Activated CD8-positive, alpha-beta T cell treated with anti-CD3 and anti-CD28 coated beads, Interleukin-2, amount 10 ng/mL, durations not matched to agents 7 days and 5 days (primary cell): ENCODE results near the gene TULP1. TPM values are rescaled to one million over a fixed set of nuclear protein-coding genes. Genes with fewer than 3 reads are reported as not detected.

ENCODE experiments used
- ATAC-seq: fragments of 150-1000 bp; cut with Tn5 transposase; one replicate; pipeline ENCODE4 v1.10.0; 2021; ENCODE audit warnings: moderate library complexity
- CTCF ChIA-PET: fragments of 350-600 bp; sonication (Branson Sonifier 250); formaldehyde crosslinking; loops from one replicate; lab custom pipeline; 2021; ENCODE audit warnings: antibody characterized with exemption; lab: Charles Lee
- POLR2A ChIA-PET: fragments of 350-600 bp; sonication (Branson Sonifier 250); formaldehyde crosslinking; loops from one replicate; lab custom pipeline; 2021; ENCODE audit warnings: antibody characterized with exemption; lab: Charles Lee
- DNase-seq: peaks from one replicate; pipeline ENCODE4 v3.0.0-alpha.2; 2020
- H3K27ac Mint-ChIP-seq: one replicate; pipeline ENCODE4 v1.8.0; 2021; ENCODE audit warnings: mild to moderate bottlenecking, mixed read lengths
- H3K27me3 Mint-ChIP-seq: one replicate; pipeline ENCODE4 v1.8.0; 2021; ENCODE audit warnings: low read depth, mixed read lengths
- H3K36me3 Mint-ChIP-seq: one replicate; pipeline ENCODE4 v1.8.0; 2021; ENCODE audit warnings: low read depth, mixed read lengths
- H3K4me1 Mint-ChIP-seq: one replicate; pipeline ENCODE4 v1.8.0; 2021; ENCODE audit warnings: low read depth, mixed read lengths
- H3K4me3 Mint-ChIP-seq: one replicate; pipeline ENCODE4 v1.8.0; 2021; ENCODE audit warnings: mild to moderate bottlenecking, mixed read lengths
- H3K9me3 Mint-ChIP-seq: one replicate; pipeline ENCODE4 v1.8.0; 2022; ENCODE audit warnings: mixed read lengths; ENCODE audit not compliant: insufficient read depth
- total RNA-seq, 2 experiments: library from RNA; stranded (reverse); gene quantifications; one replicate each; pipeline ENCODE4 v1.2.3, GENCODE V29; 2021

Gene TULP1
- total RNA-seq, 2 experiments from 2014 or later: not detected

GRCh38 chr6:35488517-35488862 lies 24.2 kb downstream of the TULP1 start:
- ChIA-PET CTCF (interaction anchor here (0.9 kb wide), 1 partner anchor 9 kb away, joined by 3 read pairs; no protein-coding TSS in a partner anchor), POLR2A (no interaction called here)
- H3K27ac Mint-ChIP-seq: no peak overlapping the region

GRCh38 chr6:35487658-35488516 lies 24.8 kb downstream of the TULP1 start:
- POLR2A ChIA-PET: no interaction called here
- ATAC-seq (no peak), DNase-seq (no peak)
- H3K9me3 Mint-ChIP-seq: no peaks in the 10 kb centered on the region
- peaks cover 2% of the 10 kb centered on the region for H3K27me3 Mint-ChIP-seq
- CTCF ChIA-PET: interaction anchor here (1.6 kb wide), 1 partner anchor 249 kb away, joined by 4 read pairs; the partner anchor contains the start of gene ARMC12
- peak overlapping the region; percentile 62 for H3K27ac Mint-ChIP-seq
- H3K36me3 Mint-ChIP-seq: no peaks in the 10 kb centered on the region
- H3K4me3 Mint-ChIP-seq: no peak overlapping the region
- H3K4me1 Mint-ChIP-seq: peaks cover 12% of the 10 kb centered on the region

More at GRCh38 chr6:35488517-35488862, 24.2 kb downstream of the TULP1 start:
- Mint-ChIP-seq H3K27me3 (peaks cover 2% of the 10 kb centered on the region), H3K9me3 (no peaks in the 10 kb centered on the region), H3K4me1 (peaks cover 12% of the 10 kb centered on the region), H3K36me3 (no peaks in the 10 kb centered on the region), H3K4me3 (no peak overlapping the region)
- ATAC-seq (no peak), DNase-seq (no peak)

- no peak overlapping the region for H3K4me3 Mint-ChIP-seq
- DNase-seq (no peak), ATAC-seq (no peak)
- ChIA-PET CTCF (interaction anchor here (1.6 kb wide), 1 partner anchor 251 kb away, joined by 4 read pairs; the partner anchor contains the start of gene ARMC12), POLR2A (no interaction called here)
- H3K4me1 Mint-ChIP-seq: peaks cover 10% of the 10 kb centered on the region
- peaks cover 2% of the 10 kb centered on the region for H3K27me3 Mint-ChIP-seq
- no peaks in the 10 kb centered on the region for H3K9me3 Mint-ChIP-seq
- H3K27ac Mint-ChIP-seq: no peak overlapping the region
- H3K36me3 Mint-ChIP-seq: no peaks in the 10 kb centered on the region
These were observed 26.4 kb downstream of the TULP1 start for GRCh38 chr6:35486005-35486925.

GRCh38 chr6:35485402-35485877 lies 27.3 kb downstream of the TULP1 start:
- Mint-ChIP-seq H3K27ac (no peak overlapping the region), H3K9me3 (no peaks in the 10 kb centered on the region), H3K27me3 (no peaks in the 10 kb centered on the region), H3K4me3 (no peak overlapping the region), H3K36me3 (no peaks in the 10 kb centered on the region), H3K4me1 (peaks cover 10% of the 10 kb centered on the region)
- ChIA-PET POLR2A (no interaction called here), CTCF (no interaction called here)
- DNase-seq (no peak), ATAC-seq (no peak)

GRCh38 chr6:35484921-35485392 lies 27.7 kb downstream of the TULP1 start:
- ATAC-seq (no peak), DNase-seq (no peak)
- Mint-ChIP-seq H3K27ac (no peak overlapping the region), H3K9me3 (no peaks in the 10 kb centered on the region), H3K27me3 (no peaks in the 10 kb centered on the region), H3K4me1 (peaks cover 10% of the 10 kb centered on the region), H3K4me3 (no peak overlapping the region), H3K36me3 (no peaks in the 10 kb centered on the region)
- POLR2A ChIA-PET: no interaction called here
- CTCF ChIA-PET: no interaction called here

GRCh38 chr6:35483893-35484645 lies 28.6 kb downstream of the TULP1 start:
- no peak overlapping the region for H3K27ac Mint-ChIP-seq
- no peaks in the 10 kb centered on the region for H3K27me3 Mint-ChIP-seq
- DNase-seq (no peak), ATAC-seq (no peak)
- ChIA-PET POLR2A (interaction anchor here (0.5 kb wide), 1 partner anchor 730 kb away, joined by 3 read pairs; no protein-coding TSS in a partner anchor), CTCF (interaction anchor here (1.6 kb wide), 1 partner anchor 16 kb away, joined by 4 read pairs; the partner anchor contains the start of gene RPL10A)
- no peak overlapping the region for H3K4me3 Mint-ChIP-seq
- peaks cover 10% of the 10 kb centered on the region for H3K4me1 Mint-ChIP-seq
- H3K36me3 Mint-ChIP-seq: no peaks in the 10 kb centered on the region
- no peaks in the 10 kb centered on the region for H3K9me3 Mint-ChIP-seq

- Mint-ChIP-seq H3K36me3 (no peaks in the 10 kb centered on the region), H3K27me3 (no peaks in the 10 kb centered on the region), H3K4me3 (no peak overlapping the region), H3K9me3 (no peaks in the 10 kb centered on the region), H3K27ac (no peak overlapping the region), H3K4me1 (peaks cover 10% of the 10 kb centered on the region)
- ATAC-seq: no peak
- DNase-seq: no peak
- ChIA-PET CTCF (interaction anchor here (1.6 kb wide), 1 partner anchor 16 kb away, joined by 4 read pairs; the partner anchor contains the start of gene RPL10A), POLR2A (no interaction called here)
These were observed 29.2 kb downstream of the TULP1 start for GRCh38 chr6:35483490-35483889.

GRCh38 chr6:35483062-35483461 lies 29.6 kb downstream of the TULP1 start:
- CTCF ChIA-PET: interaction anchor here (1.6 kb wide), 1 partner anchor 15 kb away, joined by 4 read pairs; the partner anchor contains the start of gene RPL10A
- POLR2A ChIA-PET: no interaction called here

GRCh38 chr6:35481226-35481625 lies 31.5 kb downstream of the TULP1 start:
- ATAC-seq (no peak), DNase-seq (no peak)
- Mint-ChIP-seq H3K9me3 (no peaks in the 10 kb centered on the region), H3K27ac (no peak overlapping the region), H3K4me1 (no peaks in the 10 kb centered on the region), H3K36me3 (no peaks in the 10 kb centered on the region), H3K27me3 (no peaks in the 10 kb centered on the region), H3K4me3 (no peak overlapping the region)
- CTCF ChIA-PET: interaction anchor here (0.6 to 1.9 kb wide), 6 partner anchors 9 to 154 kb away, joined by 3 to 6 read pairs (median 3); no protein-coding TSS in a partner anchor
- POLR2A ChIA-PET: interaction anchor here (0.6 to 1.5 kb wide), 3 partner anchors 8 to 25 kb away, joined by 4 to 10 read pairs (median 6); partner anchors contain the start of gene RPL10A

More at GRCh38 chr6:35483062-35483461, 29.6 kb downstream of the TULP1 start:
- no peak overlapping the region for H3K27ac Mint-ChIP-seq
- H3K4me1 Mint-ChIP-seq: peaks cover 6% of the 10 kb centered on the region
- no peaks in the 10 kb centered on the region for H3K36me3 Mint-ChIP-seq
- DNase-seq: no peak
- H3K27me3 Mint-ChIP-seq: no peaks in the 10 kb centered on the region
- no peak for ATAC-seq
- no peak overlapping the region for H3K4me3 Mint-ChIP-seq
- no peaks in the 10 kb centered on the region for H3K9me3 Mint-ChIP-seq

GRCh38 chr6:35480176-35480575 lies 32.5 kb downstream of the TULP1 start:
- POLR2A ChIA-PET: no interaction called here
- no peaks in the 10 kb centered on the region for H3K36me3 Mint-ChIP-seq
- H3K9me3 Mint-ChIP-seq: no peaks in the 10 kb centered on the region
- no peaks in the 10 kb centered on the region for H3K4me1 Mint-ChIP-seq
- no peak for DNase-seq
- no peak for ATAC-seq
- no peaks in the 10 kb centered on the region for H3K27me3 Mint-ChIP-seq
- no peak overlapping the region for H3K27ac Mint-ChIP-seq
- H3K4me3 Mint-ChIP-seq: no peak overlapping the region
- CTCF ChIA-PET: interaction anchor here (1.2 kb wide), 1 partner anchor 153 kb away, joined by 3 read pairs; no protein-coding TSS in a partner anchor
